Right lobe of liver (tissue), 6 donors: ENCODE results near the gene VCL. TPM values are rescaled to one million over a fixed set of nuclear protein-coding genes. Genes with fewer than 3 reads are reported as not detected.
"Not testable (repeated sequence)": the region's sequence is repeated elsewhere in the genome, so short reads cannot be mapped to it uniquely, and the experiment has no call there.

ENCODE experiments used
- ATAC-seq, 4 donors: fragments of 200-7000 bp; cut with Tn5 transposase; one replicate each; pipeline ENCODE4 v1.9.1; 2020; ENCODE audit warnings: mild to moderate bottlenecking in 4 of 4, moderate library complexity in 4 of 4
- DNase-seq, 3 donors: peaks; one replicate each; pipeline ENCODE4 v3.0.0-alpha.2; 2020
- H3K27ac ChIP-seq, 3 donors: fragments of 200-600 bp; one replicate each; pipeline ENCODE4 v1.8.0; 2022
- H3K27me3 ChIP-seq, 2 donors: fragments of 200-600 bp; one replicate each; pipeline ENCODE4 v1.8.0; 2022
- H3K36me3 ChIP-seq, 4 donors: fragments of 200-600 bp; sonication (generic) in 1 of 4; one replicate each; pipeline versions ENCODE4 v1.5.1 to v1.8.0; 2017 to 2022; ENCODE audit warnings: control low read depth in 1 of 4
- H3K4me1 ChIP-seq, 4 donors: fragments of 200-600 bp; sonication (generic) in 1 of 4; one replicate each; pipeline versions ENCODE4 v1.5.1 to v1.8.0; 2017 to 2022; ENCODE audit warnings: control low read depth in 1 of 4
- H3K4me3 ChIP-seq, 3 donors: fragments of 200-600 bp; one replicate each; pipeline ENCODE4 v1.8.0; 2022
- H3K9me3 ChIP-seq, 4 donors: fragments of 200-600 bp; sonication (generic) in 1 of 4; one replicate each; pipeline versions ENCODE4 v1.5.1 to v1.8.0; 2017 to 2022; ENCODE audit warnings: control low read depth in 1 of 4
- POLR2A ChIP-seq: fragments of 450-650 bp; IDR thresholded peaks from one replicate; pipeline ENCODE4 v1.6.1; 2017; ENCODE audit warnings: antibody characterized with exemption, mild to moderate bottlenecking
- WGBS: methylation state at CpG from one replicate; pipeline ENCODE4 v1.1.6; 2018; ENCODE audit warnings: low coverage, low lambda C conversion rate; ENCODE audit not compliant: insufficient coverage; ENCODE audit errors: missing lambda C conversion rate; 5-methylcytosine and 5-hydroxymethylcytosine counted together
- intact Hi-C, 2 donors: fragments of 100-400 bp; cut with DNase I; formaldehyde crosslinking; loops; one replicate each; pipeline versions ENCODE4 v1.11.2 to v1.14.1; 2022
- total RNA-seq, 6 experiments: library from RNA; depleted of rRNA in 2 of 6; stranded (reverse); fragments of >200 nt in 2 of 6; fragmentation: NEBNext Ultra II Directional in 3 of 6; extraction: Animal tissue kit (Norgen Biotek cat#: 25700) in 3 of 6; gene quantifications; one replicate each; pipeline versions ENCODE4 v1.1.0 to v1.2.4, GENCODE V29; 2016 to 2023
- TF ChIP-seq, protein P1 (sequence below), 4 donors: fragments of 200-600 bp in 3 of 4; fragments of 450-650 bp in 1 of 4; IDR thresholded peaks; one replicate each; pipeline versions ENCODE4 v1.5.1 to v1.8.0; 2016 to 2022; ENCODE audit warnings: antibody characterized with exemption in 4 of 4, mild to moderate bottlenecking in 2 of 4
- donor health status: DM: no; HTN: yes; CAD: no.
- donor health status: DM: no; HTN: no; CAD: no.
- donor health status: DM: no; HTN: no; CAD: no.
- donor health status: DM: no; HTN: yes; CAD: no.
- donor health status: DM: no; HTN: yes; CAD: no.

VCL gene
- total RNA-seq, 6 experiments from 2014 or later: 13.2 to 58.9 (median 27.5) TPM

DNA sequence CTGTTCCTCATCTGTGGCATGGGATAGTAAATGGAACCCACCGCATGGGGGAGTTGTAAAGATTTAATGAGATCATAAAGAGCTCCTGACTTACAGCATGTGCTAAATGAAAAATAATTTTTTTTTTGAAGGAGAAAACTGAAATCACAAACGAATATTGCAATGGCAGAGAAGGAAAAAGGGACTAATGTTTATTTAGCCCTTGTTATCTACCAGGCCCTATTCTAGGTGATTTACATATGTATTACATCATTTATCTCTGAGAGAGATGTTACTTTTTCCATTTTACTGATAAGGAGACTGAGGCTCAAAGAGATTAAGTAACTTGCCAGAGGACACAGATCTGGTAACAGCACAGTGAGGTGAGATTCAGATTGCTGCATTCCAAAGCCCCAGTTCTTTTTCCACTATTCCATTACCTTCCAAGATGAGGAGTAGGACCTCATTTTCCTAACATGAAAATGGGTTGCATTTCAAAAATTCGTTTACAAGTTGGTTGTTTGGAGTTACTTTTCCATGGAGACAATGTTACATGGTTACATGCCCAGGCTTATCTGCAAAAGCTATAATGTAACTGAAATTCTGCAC is 28.6 kb downstream of the VCL start:
- H3K27me3 ChIP-seq: no peaks in the 10 kb centered on the region
- WGBS: 41% methylated on average over 3 of the region's 3 CpGs
- peak in 2 of 4 donors; percentile 34 to 45 for ATAC-seq
- no peak overlapping the region for H3K27ac ChIP-seq
- H3K4me1 ChIP-seq: peaks cover 0 to 9% (median 0%) of the 10 kb centered on the region in 4 donors
- DNase-seq: no peak
- no peak for TF ChIP-seq POLR2A
- TF ChIP-seq, protein P1, sequence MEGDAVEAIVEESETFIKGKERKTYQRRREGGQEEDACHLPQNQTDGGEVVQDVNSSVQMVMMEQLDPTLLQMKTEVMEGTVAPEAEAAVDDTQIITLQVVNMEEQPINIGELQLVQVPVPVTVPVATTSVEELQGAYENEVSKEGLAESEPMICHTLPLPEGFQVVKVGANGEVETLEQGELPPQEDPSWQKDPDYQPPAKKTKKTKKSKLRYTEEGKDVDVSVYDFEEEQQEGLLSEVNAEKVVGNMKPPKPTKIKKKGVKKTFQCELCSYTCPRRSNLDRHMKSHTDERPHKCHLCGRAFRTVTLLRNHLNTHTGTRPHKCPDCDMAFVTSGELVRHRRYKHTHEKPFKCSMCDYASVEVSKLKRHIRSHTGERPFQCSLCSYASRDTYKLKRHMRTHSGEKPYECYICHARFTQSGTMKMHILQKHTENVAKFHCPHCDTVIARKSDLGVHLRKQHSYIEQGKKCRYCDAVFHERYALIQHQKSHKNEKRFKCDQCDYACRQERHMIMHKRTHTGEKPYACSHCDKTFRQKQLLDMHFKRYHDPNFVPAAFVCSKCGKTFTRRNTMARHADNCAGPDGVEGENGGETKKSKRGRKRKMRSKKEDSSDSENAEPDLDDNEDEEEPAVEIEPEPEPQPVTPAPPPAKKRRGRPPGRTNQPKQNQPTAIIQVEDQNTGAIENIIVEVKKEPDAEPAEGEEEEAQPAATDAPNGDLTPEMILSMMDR (IDR thresholded peaks at IDR 0.05): no peak
- no peaks in the 10 kb centered on the region for H3K36me3 ChIP-seq
- intact Hi-C loops: no loop called here
- H3K9me3 ChIP-seq: no peaks in the 10 kb centered on the region
- H3K4me3 ChIP-seq: no peak overlapping the region

DNA sequence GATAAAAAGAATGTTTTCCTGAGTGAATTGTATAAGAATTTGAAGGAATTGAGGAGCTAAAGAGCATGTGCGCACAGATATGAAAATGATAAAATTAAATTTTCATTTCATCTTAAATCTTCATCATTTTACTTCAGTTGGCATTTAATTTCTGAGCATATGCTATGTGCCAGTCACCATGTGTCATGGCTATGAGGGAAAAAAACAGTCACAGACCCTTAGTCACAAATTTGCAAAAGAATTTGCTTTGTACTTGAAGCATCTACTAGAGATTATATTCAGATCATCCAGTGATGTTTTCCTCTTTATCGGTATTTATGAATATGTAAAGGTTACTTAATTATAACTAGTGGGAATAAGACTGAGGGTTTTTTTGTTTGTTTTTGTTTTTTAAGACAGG is 29.8 kb downstream of the VCL start:
- Histone ChIP-seq H3K27ac (no peak overlapping the region), H3K36me3 (no peaks in the 10 kb centered on the region), H3K9me3 (no peaks in the 10 kb centered on the region), H3K4me3 (no peak overlapping the region), H3K27me3 (no peaks in the 10 kb centered on the region), H3K4me1 (peaks cover 0 to 14% (median 5%) of the 10 kb centered on the region in 4 donors)
- TF ChIP-seq, protein P1 (IDR thresholded peaks at IDR 0.05): no peak
- no peak for TF ChIP-seq POLR2A
- intact Hi-C loops: no loop called here
- no peak for ATAC-seq
- 91% methylated on average over 2 of the region's 2 CpGs for WGBS
- DNase-seq: no peak

DNA sequence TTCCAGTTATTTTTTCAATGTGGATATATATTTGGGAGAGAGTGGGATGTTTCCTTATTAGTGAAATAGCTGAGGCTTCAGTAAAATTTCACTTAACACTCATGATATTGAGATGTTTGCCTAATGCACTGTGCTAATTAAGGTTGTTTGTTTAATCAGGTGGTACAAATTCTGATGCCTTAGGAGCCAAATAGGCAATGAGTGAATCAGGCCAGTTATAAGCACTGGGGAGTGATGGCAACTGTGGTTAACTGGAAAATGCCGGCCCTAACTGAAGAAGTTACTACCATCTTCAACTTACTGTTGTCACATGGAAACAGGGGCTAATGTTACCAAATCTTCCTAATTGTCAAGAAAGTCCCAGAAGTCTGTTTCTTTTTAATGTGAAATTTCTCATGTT is 32.0 kb downstream of the VCL start:
- TF ChIP-seq, protein P1 (IDR thresholded peaks at IDR 0.05): no peak
- TF ChIP-seq POLR2A: no peak
- intact Hi-C loops: no loop called here
- no peak for DNase-seq
- no peaks in the 10 kb centered on the region for H3K9me3 ChIP-seq
- no peak overlapping the region for H3K27ac ChIP-seq
- no peaks in the 10 kb centered on the region for H3K27me3 ChIP-seq
- peaks cover 0 to 23% (median 10%) of the 10 kb centered on the region in 4 donors for H3K4me1 ChIP-seq
- WGBS: 89% methylated on average over 1 of the region's 1 CpG
- H3K4me3 ChIP-seq: no peak overlapping the region
- ATAC-seq: no peak
- H3K36me3 ChIP-seq: no peaks in the 10 kb centered on the region

DNA sequence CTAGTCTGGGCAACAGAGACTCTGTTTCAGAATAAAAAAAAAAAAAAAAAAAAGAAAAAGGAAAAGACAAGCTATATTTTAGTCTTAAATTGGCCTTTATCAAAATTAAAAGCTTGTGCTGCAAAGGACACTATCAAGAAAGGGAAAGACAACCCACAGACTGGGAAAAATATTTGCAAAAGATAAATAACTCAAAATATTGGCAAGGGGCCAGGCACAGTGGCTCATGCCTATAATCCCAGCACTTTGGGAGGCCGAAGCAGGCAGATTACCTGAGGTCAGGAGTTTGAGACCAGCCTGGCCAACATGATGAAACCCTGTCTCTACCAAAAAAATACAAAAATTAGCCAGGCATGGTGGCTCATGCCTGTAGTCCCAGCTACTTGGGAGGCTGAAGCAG is 34.3 kb downstream of the VCL start:
- H3K9me3 ChIP-seq, H3K36me3 ChIP-seq, ATAC-seq, H3K4me3 ChIP-seq, H3K27ac ChIP-seq, H3K27me3 ChIP-seq, DNase-seq, intact Hi-C loops: not testable (repeated sequence)
- WGBS: 57% methylated on average over 1 of the region's 1 CpG
- H3K4me1 ChIP-seq: peaks cover 0 to 23% (median 10%) of the 10 kb centered on the region in 4 donors

DNA sequence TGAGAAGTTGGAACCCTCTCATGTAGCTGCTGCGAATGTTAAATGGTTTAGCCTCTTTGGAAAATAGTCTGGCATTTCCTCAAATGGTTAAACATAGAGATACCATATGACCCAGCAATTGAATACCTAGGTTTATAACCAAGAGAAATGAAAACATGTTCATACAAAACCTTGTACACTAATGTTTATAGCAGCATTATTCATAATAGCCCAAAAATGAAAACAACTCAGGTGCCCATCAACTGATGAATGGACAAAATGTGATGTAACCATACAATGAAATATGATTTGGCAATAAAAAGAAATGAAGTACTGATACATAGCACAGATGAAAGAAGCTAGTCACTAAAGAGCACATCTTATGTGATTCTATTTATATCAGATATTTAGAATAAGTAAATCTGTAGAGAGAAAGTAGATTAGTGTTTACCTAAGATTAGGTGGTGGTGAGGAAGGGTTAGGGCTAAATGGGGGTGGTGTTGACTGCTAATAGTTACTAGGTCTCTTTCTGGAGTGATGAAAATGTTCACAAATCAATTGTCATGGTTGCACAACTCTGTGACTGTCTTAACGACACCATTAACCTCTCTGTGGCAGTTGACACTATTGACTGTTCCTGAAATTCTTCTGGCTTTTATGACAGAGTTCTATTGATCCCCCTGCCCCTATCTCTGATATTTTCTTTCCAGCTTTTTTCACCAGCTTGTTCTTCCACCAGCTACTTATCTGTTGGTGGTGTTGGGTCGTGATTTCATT is 35.2 kb downstream of the VCL start:
- ATAC-seq: peak; percentile 84 to 87 (median 85)
- Histone ChIP-seq H3K27ac (peak overlapping the region in 1 of 3 donors; percentile 31), H3K9me3 (no peaks in the 10 kb centered on the region), H3K36me3 (no peaks in the 10 kb centered on the region), H3K27me3 (no peaks in the 10 kb centered on the region), H3K4me1 (peaks cover 0 to 25% (median 10%) of the 10 kb centered on the region in 4 donors), H3K4me3 (no peak overlapping the region)
- intact Hi-C loops: no loop called here
- no peak for DNase-seq
- WGBS: 36% methylated on average over 3 of the region's 3 CpGs
- no peak for TF ChIP-seq POLR2A
- TF ChIP-seq, protein P1 (IDR thresholded peaks at IDR 0.05): no peak
